GM21447 (cell line): ENCODE results near the gene ARPC3.
"Not testable (repeated sequence)": the region's sequence is repeated elsewhere in the genome, so short reads cannot be mapped to it uniquely, and the experiment has no call there.

Experiments
- ATAC-seq: cut with Tn5 transposase; IDR thresholded peaks from one replicate; pipeline ENCODE4 v1.9.1; 2021; ENCODE audit not compliant: unreplicated experiment

The ARPC3 gene

GRCh38 chr12:110449799-110450497 lies at the start of gene ARPC3:
Gene ARPC3, minus strand, starts transcription at chr12:110450337. Its CDS starts 77 bp downstream, at chr12:110450260.
- peak; percentile 89 for ATAC-seq

GRCh38 chr12:110498984-110499706 lies 49.0 kb upstream of the ARPC3 start:
- ATAC-seq = no peak

- ATAC-seq = no peak
These were observed 25.3 kb upstream of the ARPC3 start for GRCh38 chr12:110475426-110475825.

GRCh38 chr12:110468214-110469048 lies 18.3 kb upstream of the ARPC3 start, which contains the start of the genes FAM216A and GPN3:
Gene FAM216A, plus strand, starts transcription at chr12:110468845. Its CDS starts 31 bp downstream, at chr12:110468876.
Gene GPN3, minus strand, starts transcription at chr12:110468257. Its CDS starts 54 bp downstream, at chr12:110468203.
- peak; percentile 71 for ATAC-seq

- ATAC-seq = no peak
These were observed 17.7 kb upstream of the ARPC3 start for GRCh38 chr12:110467847-110468213.

- ATAC-seq = no peak
These were observed 16.7 kb upstream of the ARPC3 start for GRCh38 chr12:110466791-110467190.

GRCh38 chr12:110465765-110466164 lies 15.6 kb upstream of the ARPC3 start:
- not testable (repeated sequence) for ATAC-seq

- ATAC-seq = no peak
These were observed 14.9 kb upstream of the ARPC3 start for GRCh38 chr12:110465024-110465423.

- not testable (repeated sequence) for ATAC-seq
These were observed 11.1 kb upstream of the ARPC3 start for GRCh38 chr12:110461189-110461588.

GRCh38 chr12:110458756-110459155 lies 8.6 kb upstream of the ARPC3 start:
- no peak for ATAC-seq

- ATAC-seq = no peak
These were observed 3.6 kb upstream of the ARPC3 start for GRCh38 chr12:110453569-110454296.

GRCh38 chr12:110451263-110451662 lies 1.1 kb upstream of the ARPC3 start:
- ATAC-seq = no peak

- ATAC-seq = no peak
These were observed 5.7 kb downstream of the ARPC3 start for GRCh38 chr12:110444455-110444854.

GRCh38 chr12:110436231-110436630 lies 13.9 kb downstream of the ARPC3 start:
- ATAC-seq = no peak

- ATAC-seq = no peak
These were observed 18.1 kb downstream of the ARPC3 start for GRCh38 chr12:110431957-110432587.

- ATAC-seq = not testable (repeated sequence)
These were observed 20.5 kb downstream of the ARPC3 start for GRCh38 chr12:110429676-110430075.

- ATAC-seq = no peak
These were observed 23.7 kb downstream of the ARPC3 start for GRCh38 chr12:110426406-110426805.

- ATAC-seq = no peak
These were observed 25.9 kb downstream of the ARPC3 start for GRCh38 chr12:110424237-110424636.

- ATAC-seq = no peak
These were observed 28.4 kb downstream of the ARPC3 start for GRCh38 chr12:110421701-110422100.

- no peak for ATAC-seq
These were observed 28.9 kb downstream of the ARPC3 start for GRCh38 chr12:110421159-110421661.
